ENCODE results near the gene AGBL3.
"Not testable (repeated sequence)": the region's sequence is repeated elsewhere in the genome, so short reads cannot be mapped to it uniquely, and the experiment has no call there.

Gene AGBL3

GRCh38 chr7:135114622-135115021, 128.3 kb downstream of the AGBL3 start:
- Histone ChIP-seq H3K9ac (ENCODE audit: low read length) (no peak overlapping the region), H3K4me2 (ENCODE audit: low read depth, low read length) (no peak overlapping the region), H4K20me1 (ENCODE audit: insufficient read depth, low read length) (no peaks in the 10 kb centered on the region), H3K79me2 (ENCODE audit: low read length) (no peaks in the 10 kb centered on the region), H3K27ac (ENCODE audit: low read length) (no peak overlapping the region), H3K36me3 (replicated peaks; ENCODE audit: insufficient read depth, low read length) (no peaks in the 10 kb centered on the region), H3K4me1 (ENCODE audit: low read length) (no peaks in the 10 kb centered on the region), H2AFZ (ENCODE audit: low read length) (no peak overlapping the region), H3F3A (ENCODE audit: insufficient read depth, low read length) (no peaks in the 10 kb centered on the region), H3K9me3 (replicated peaks; ENCODE audit: insufficient read depth, low read length) (no peaks in the 10 kb centered on the region), H3K9me2 (replicated peaks; ENCODE audit: insufficient read depth, low read length) (no peaks in the 10 kb centered on the region), H3K4me3 (ENCODE audit: low read length) (no peak overlapping the region), H3K27me3 (replicated peaks; ENCODE audit: insufficient read depth, low read length) (no peaks in the 10 kb centered on the region)
- TF ChIP-seq CTCF (IDR thresholded peaks at IDR 0.05; ENCODE audit: low read length), result no peak
- TF ChIP-seq EZH2 (optimal IDR thresholded peaks at IDR 0.05; ENCODE audit: low read depth, low read length), result no peak
- no peak for TF ChIP-seq EZH2phosphoT487 (IDR thresholded peaks at IDR 0.05; ENCODE audit: low read length)
- no peak for DNase-seq

- no peak for TF ChIP-seq EZH2 (optimal IDR thresholded peaks at IDR 0.05; ENCODE audit: low read depth, low read length)
- no peak for TF ChIP-seq CTCF (IDR thresholded peaks at IDR 0.05; ENCODE audit: low read length)
- no peak for TF ChIP-seq EZH2phosphoT487 (IDR thresholded peaks at IDR 0.05; ENCODE audit: low read length)
- no peak overlapping the region for H3K27ac ChIP-seq (ENCODE audit: low read length)
- H4K20me1 ChIP-seq (ENCODE audit: insufficient read depth, low read length), result no peaks in the 10 kb centered on the region
- no peaks in the 10 kb centered on the region for H3K4me1 ChIP-seq (ENCODE audit: low read length)
- H3K4me2 ChIP-seq (ENCODE audit: low read depth, low read length), result no peak overlapping the region
- no peaks in the 10 kb centered on the region for H3F3A ChIP-seq (ENCODE audit: insufficient read depth, low read length)
- H3K27me3 ChIP-seq (replicated peaks; ENCODE audit: insufficient read depth, low read length), result no peaks in the 10 kb centered on the region
- no peak for DNase-seq
- no peaks in the 10 kb centered on the region for H3K9me3 ChIP-seq (replicated peaks; ENCODE audit: insufficient read depth, low read length)
- H3K9me2 ChIP-seq (replicated peaks; ENCODE audit: insufficient read depth, low read length), result no peaks in the 10 kb centered on the region
- no peak overlapping the region for H3K4me3 ChIP-seq (ENCODE audit: low read length)
- H3K79me2 ChIP-seq (ENCODE audit: low read length), result no peaks in the 10 kb centered on the region
- H3K9ac ChIP-seq (ENCODE audit: low read length), result no peak overlapping the region
- no peak overlapping the region for H2AFZ ChIP-seq (ENCODE audit: low read length)
- no peaks in the 10 kb centered on the region for H3K36me3 ChIP-seq (replicated peaks; ENCODE audit: insufficient read depth, low read length)
These were observed 130.8 kb downstream of the AGBL3 start for GRCh38 chr7:135117096-135117495.

GRCh38 chr7:135121868-135122267, 135.6 kb downstream of the AGBL3 start:
- no peaks in the 10 kb centered on the region for H3K9me2 ChIP-seq (replicated peaks; ENCODE audit: insufficient read depth, low read length)
- no peak overlapping the region for H2AFZ ChIP-seq (ENCODE audit: low read length)
- no peaks in the 10 kb centered on the region for H3K4me1 ChIP-seq (ENCODE audit: low read length)
- H3K9me3 ChIP-seq (replicated peaks; ENCODE audit: insufficient read depth, low read length), result no peaks in the 10 kb centered on the region
- TF ChIP-seq EZH2phosphoT487 (IDR thresholded peaks at IDR 0.05; ENCODE audit: low read length) (no peak), EZH2 (optimal IDR thresholded peaks at IDR 0.05; ENCODE audit: low read depth, low read length) (no peak), CTCF (IDR thresholded peaks at IDR 0.05; ENCODE audit: low read length) (no peak)
- no peaks in the 10 kb centered on the region for H3F3A ChIP-seq (ENCODE audit: insufficient read depth, low read length)
- H3K4me3 ChIP-seq (ENCODE audit: low read length), result no peak overlapping the region
- no peaks in the 10 kb centered on the region for H4K20me1 ChIP-seq (ENCODE audit: insufficient read depth, low read length)
- H3K36me3 ChIP-seq (replicated peaks; ENCODE audit: insufficient read depth, low read length), result no peaks in the 10 kb centered on the region
- no peak for DNase-seq
- H3K27ac ChIP-seq (ENCODE audit: low read length), result no peak overlapping the region
- no peak overlapping the region for H3K9ac ChIP-seq (ENCODE audit: low read length)
- no peaks in the 10 kb centered on the region for H3K27me3 ChIP-seq (replicated peaks; ENCODE audit: insufficient read depth, low read length)
- H3K79me2 ChIP-seq (ENCODE audit: low read length), result no peaks in the 10 kb centered on the region
- H3K4me2 ChIP-seq (ENCODE audit: low read depth, low read length), result no peak overlapping the region

GRCh38 chr7:135124631-135125030, 138.3 kb downstream of the AGBL3 start:
- H3K27ac ChIP-seq (ENCODE audit: low read length); H3K27me3 ChIP-seq (replicated peaks; ENCODE audit: insufficient read depth, low read length); H3K9me2 ChIP-seq (replicated peaks; ENCODE audit: insufficient read depth, low read length); H3K9ac ChIP-seq (ENCODE audit: low read length); H2AFZ ChIP-seq (ENCODE audit: low read length); H3K4me3 ChIP-seq (ENCODE audit: low read length); H3F3A ChIP-seq (ENCODE audit: insufficient read depth, low read length); H4K20me1 ChIP-seq (ENCODE audit: insufficient read depth, low read length); DNase-seq; H3K4me1 ChIP-seq (ENCODE audit: low read length); H3K4me2 ChIP-seq (ENCODE audit: low read depth, low read length); H3K9me3 ChIP-seq (replicated peaks; ENCODE audit: insufficient read depth, low read length); H3K79me2 ChIP-seq (ENCODE audit: low read length); H3K36me3 ChIP-seq (replicated peaks; ENCODE audit: insufficient read depth, low read length): not testable (repeated sequence)

Measured in MM.1S (cell line).